NOMO-1 treated with dmso at 0.1 percent for 144 hours (cell line): ENCODE data around the gene TAF11L14.

Experiments
- DNase-seq: peaks from one replicate; lab custom pipeline; 2025; ENCODE audit not compliant: unreplicated experiment; lab: John Stamatoyannopoulos, UW

Gene TAF11L14

DNA sequence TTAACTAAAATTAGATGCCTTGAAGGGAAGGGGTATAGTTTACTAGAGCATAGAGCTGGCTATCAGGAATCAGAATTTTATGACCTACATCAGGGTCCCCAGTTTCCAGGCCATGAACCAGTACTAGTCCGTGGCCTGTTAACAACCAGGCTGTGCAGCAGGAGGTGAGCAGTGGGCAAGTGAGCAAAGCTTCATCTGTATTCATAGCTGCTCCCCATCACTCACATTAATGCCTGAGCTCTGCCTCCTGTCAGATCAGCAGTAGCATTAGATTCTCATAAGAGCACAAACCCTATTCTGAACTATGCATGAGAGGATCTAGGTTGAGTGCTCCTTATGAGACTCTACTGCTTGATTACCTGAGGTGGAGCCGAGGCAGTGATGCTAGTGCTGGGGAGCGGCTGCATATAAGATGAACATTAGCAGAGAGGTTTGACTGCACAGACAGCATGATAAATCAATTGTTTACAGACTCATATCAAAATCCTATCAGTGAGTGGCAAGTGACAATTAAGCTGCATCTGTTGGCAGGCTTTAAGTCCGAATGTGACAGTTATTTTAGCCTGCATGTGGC lies 44.6 kb downstream of the TAF11L14 start:
- DNase-seq: no peak

DNA sequence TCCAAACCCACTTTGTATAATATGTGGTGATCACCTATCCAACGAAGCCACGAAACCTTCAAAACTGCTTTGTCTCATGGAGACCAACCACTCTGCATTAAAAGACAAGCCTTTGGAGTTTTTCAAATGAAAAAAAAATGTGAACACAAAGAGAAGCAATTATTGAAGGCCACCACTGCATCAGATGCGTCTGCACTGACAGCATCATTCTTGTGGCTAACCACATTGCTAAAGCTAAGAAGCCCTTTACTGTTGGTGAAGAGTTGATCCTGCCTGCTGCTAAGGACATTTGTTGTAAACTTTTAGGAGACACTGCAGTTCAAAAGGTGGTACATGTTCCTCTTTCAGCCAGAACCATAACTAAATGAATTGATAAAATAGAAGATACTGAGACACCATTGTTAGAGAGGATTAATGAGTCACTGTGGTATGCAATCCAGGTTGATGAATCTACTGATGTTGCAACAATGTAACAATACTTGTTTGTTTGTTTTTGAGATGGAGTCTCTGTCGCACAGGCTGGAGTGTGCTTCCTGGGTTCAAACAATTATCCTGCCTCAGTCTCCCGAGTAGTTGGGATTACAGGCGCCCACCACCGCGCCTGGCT lies 45.4 kb downstream of the TAF11L14 start:
- DNase-seq: no peak

DNA sequence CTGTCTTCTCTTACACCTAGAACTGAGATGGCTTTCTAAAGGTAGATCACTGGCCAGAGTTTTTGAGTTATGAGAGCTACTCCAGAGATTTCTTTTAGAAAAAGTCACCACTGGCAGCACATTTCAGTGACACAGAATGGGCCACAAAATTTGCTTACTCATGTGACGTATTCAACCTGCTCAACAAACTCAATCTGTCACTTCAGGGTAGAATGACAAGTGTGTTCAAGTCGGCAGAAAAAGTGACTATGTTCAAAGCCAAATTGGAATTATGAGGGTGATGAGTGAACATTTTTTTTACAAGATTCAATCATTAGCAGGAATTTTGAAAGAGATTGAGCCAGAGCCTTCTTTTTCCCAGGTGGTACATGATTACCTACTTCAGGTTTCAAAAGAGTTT lies 46.5 kb downstream of the TAF11L14 start:
- DNase-seq: no peak
